ACHN (cell line): ENCODE results near the gene CYTH2.
"Not testable (repeated sequence)": the region's sequence is repeated elsewhere in the genome, so short reads cannot be mapped to it uniquely, and the experiment has no call there.

Source experiments
- DNase-seq: peaks from one replicate; pipeline ENCODE4 v3.0.0-alpha.2; 2015
- in situ Hi-C: cut with HindIII; loops from 2 replicates; pipeline ENCODE4 v1.10.0; 2017; ENCODE audit warnings: low sequenced_read_pairs, low pct_ligation_motif_present, low pct_unique_long_range_greater_than_20kb

The CYTH2 gene

DNA sequence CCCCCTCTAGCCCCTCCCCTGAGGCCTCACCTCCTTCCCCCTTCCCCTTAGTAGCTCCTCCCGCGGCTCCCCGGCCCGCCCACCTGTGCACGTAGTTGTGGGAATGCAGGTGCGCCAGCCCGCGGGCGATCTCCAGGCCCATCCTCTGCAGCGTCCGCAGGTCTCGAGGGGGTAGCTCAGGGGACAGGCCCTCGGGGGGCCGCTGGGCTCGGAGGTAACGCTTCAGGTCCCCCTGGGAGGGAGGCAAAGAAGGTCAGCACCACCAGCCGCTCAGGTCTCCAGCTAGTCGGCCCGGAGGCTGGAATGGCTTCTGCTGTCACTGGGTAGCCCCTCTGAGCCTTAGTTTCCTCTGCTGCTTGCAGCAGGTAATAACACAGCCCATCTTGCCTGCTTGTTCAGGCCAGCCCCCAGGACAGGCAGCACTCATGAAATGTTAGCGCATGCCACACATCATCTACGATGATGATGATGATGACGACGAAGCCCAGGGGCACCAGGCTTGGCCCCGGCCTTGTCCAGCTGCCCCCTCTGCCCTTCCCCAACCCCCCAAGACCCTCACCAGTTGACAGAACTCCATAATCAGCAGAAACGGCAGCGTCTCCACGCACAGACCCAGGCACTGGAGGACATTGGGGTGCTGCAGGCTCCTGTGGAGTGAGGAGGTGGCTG lies 33.3 kb downstream of the CYTH2 start:
- DNase-seq: no peak
- in situ Hi-C loops: no loop called here

- DNase-seq: peak; percentile 67
- in situ Hi-C loops: no loop called here
These were observed 37.1 kb downstream of the CYTH2 start for GRCh38 chr19:48506138-48506733.

DNA sequence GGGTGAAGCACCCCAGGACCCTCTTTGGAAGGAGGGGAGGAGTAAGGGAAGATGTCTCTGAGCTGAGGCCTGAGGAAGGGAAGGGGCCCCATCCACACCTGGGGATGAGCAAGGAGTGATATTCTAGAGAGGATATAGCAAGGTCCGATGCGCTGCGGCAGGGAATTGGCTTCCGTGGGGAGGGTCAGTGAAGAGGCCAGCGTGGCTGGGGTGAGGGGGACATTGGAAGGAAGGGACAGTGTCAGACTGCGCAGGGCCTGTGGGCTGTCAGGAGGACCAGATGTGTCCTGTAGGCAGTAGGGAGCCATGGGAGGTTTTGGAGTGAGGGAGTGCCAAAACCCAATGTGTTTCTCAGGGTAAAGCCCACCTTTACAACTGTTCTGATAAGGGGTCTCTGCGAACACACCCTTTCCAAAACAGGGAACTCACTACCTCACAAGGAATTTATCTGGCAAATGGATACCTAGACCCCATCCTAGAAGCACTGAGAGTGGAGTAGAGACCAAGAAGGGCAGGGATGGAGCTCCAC lies 38.8 kb downstream of the CYTH2 start:
- in situ Hi-C loops: no loop called here
- DNase-seq: no peak

DNA sequence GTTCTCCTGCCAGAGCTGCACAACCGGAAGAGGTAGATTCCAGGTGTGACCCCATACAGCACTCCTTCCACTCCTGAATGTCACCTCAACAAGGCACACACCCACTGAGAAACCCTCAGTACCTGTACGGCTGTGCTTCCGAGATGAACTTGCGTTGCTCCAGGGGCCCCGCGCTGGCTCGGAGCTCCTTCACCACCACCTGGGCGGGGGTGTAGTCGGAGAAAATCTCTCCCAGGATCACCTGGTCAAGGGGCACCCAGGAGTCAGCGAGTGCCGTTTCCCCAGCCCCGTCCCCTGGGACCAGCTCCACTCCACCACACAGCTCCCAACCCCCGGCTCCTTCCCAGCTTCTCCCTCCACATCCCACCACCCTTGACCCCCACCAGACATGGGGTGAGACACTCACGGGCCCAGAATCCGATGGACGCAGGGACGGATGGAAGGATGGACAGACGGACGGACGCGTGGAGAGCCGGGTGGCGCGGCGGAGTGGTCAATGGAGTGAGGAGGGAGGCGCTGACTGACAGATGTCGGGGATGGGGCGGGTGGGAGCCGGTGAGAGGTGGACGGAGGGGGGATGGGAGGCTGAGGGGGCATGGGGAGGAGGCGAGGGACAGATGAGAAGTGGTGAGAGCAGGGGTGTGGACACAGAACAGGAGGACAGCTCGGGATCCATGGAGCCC lies 39.7 kb downstream of the CYTH2 start:
- DNase-seq: no peak
- in situ Hi-C loops: no loop called here

DNA sequence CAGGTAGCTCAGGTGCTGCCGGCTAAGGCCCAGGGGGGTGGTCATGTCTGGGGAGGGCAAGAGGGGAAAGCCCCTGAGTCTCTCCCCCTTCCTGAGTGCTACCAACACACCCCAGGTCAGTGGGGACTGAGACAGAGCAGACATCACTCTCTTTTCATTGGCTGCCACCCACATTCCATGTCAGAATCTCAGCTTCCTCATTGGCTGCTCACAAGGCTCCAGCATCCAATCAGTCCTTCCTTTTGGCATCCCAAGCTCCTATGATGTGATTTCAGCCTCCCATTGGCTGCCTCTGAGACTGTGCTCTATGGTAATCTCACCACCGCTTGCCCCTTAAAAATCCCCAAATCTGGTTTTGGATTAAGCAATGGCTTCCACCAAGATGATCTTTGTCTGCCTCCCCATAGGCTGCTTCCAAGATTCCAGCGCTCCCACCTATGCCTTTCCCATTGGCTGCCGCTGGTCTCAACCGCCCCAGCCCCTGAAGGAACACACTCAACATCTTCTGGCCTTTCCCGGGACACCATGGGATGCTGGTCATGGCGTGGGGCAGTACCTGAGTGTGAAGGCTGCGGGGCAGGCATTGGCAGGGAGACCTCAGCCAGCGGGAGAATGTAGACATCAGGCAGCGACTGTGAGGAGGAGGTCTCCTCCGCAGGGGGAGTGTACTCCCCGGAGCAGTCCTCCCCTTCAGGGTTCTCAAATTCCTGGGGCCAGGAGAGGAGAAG lies 40.5 kb downstream of the CYTH2 start:
- DNase-seq: no peak
- in situ Hi-C loops: no loop called here

DNA sequence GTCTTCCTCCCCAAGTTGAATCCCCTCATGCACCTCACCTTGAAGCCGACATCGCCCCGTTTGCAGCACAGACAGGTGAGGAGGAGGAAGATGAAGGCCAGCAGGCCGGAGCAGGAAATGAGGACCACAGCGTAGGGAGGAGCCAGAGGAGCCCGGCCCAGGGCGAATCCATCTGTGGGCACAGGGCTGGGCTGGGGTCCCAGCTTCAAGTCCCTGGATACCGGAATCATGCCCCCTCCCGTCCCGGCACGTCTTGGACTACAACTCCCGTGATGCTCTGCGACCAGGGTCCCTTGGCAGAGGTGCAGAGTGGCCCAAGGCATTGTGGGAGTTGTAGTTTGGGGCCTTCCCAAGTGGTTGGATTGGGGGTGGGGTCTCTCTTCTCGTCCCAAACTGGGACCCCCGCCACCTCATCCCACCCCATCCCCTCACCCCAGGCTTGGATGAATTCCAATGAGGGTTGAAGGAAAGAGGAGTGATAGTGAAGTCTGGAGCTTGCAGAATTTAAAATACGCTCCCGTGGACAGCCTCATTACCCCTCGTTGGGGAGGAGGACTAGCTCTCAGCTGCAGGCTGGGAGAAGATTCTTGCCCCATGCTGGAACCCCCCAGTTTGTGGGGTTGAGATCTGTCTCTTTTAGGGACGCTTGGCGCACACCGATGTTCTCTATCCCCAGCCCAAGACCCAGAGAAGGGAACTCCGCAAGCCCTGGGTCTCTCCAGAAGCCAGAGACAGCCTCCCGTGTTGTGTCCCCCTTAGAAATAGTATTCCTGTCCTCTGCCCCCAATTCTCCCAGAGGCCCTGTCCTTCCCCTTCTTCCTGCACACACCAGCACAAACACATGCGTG lies 41.5 kb downstream of the CYTH2 start:
- in situ Hi-C loops: no loop called here
- DNase-seq: peak; percentile 42

DNA sequence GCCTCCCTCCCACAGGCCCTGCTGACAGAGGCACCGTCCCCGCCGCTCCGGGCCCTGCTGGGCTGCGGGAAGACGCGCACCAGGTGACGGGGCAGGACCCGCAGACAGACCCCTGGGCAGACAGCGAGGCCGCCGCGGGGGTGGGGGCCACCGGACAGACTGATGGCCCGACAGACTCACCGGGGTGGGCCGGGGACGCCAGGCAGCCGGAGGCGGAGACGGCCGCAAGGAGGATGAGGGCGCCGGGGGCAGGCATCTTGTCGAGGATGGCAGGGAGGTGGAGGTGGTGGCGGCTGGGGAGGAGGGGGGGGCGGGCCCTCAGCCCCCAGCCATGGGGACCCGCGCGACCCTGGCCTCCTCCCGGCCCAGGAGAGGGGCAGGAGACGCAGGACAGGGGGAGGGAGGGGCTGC lies 42.2 kb downstream of the CYTH2 start:
- DNase-seq: no peak
- in situ Hi-C loops: no loop called here

DNA sequence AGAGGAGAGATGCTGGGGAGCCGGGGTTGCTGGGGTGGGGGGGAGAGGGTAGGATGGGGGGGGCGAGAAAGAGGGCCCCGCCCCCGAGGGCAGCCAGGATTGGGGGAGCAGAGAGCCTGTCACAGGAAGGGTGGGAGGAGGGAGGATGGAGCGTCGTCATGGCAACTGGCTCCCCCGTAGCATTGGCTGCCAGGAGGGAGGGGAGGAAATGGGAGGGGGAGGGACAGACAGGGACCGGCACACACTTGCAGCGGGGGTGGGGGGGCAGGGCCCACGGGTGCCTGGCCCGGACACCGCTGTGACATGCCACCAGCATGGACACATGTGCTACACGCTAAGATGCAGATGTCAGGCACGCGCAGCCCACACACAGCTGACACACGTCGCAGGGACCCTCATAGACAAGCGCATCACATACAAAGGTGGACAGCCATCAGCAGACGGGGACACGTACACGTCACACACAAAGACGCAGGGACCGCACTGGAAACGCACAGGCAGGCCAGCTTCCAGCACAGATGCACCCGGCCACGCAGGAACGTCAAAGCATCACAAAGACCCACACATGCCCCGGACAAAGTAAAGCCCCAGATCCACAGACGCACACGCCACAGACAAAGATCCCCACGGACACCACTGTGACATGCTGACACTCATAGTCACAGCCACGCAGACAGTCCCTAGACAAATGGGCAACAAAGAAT lies 42.8 kb downstream of the CYTH2 start, which contains the start of gene LMTK3:
Gene LMTK3 (minus strand): TSS at position 36 of the 704 bp plus-strand sequence. CDS start 259 bp downstream, outside the sequence.
- DNase-seq: no peak
- in situ Hi-C loops: no loop called here

DNA sequence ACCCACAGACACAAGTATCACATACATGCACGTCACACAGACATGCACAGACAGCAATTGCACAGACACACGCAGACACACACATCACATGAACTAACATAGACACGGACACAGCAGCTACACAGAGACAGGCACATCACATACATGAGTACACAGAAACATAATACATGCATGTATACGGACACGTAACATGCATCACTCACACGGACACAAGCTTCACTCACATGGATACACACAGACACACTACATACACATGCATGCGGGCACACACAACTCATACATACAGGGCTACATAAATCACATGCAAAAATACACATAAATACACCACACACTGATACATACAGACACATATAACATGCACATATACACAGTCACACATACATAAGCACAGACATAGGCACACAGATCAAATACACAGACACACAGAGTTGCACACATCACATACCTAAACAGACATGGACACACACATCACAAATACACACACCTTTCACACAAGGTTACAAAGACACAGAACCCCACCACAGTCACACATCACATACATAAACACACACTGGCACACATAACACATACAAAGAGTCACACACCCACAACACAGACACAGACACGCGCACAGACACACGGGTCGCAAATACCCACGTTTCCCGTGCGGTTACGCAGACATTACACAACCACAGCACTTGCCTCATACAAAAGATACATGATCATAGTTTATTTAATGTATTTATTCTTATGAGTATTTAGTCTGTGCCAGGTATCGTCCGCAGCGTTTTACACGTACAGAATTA lies 43.5 kb downstream of the CYTH2 start:
- no peak for DNase-seq

GRCh38 chr19:48513289-48514122 lies 44.3 kb downstream of the CYTH2 start:
- in situ Hi-C loops: no loop called here

More for the DNA sequence above, 43.5 kb downstream of the CYTH2 start:
- in situ Hi-C loops: no loop called here

GRCh38 chr19:48514123-48514458 lies 44.9 kb downstream of the CYTH2 start:
- no peak for DNase-seq
- in situ Hi-C loops: no loop called here

More at GRCh38 chr19:48513289-48514122, 44.3 kb downstream of the CYTH2 start:
- DNase-seq: peak; percentile 77

- in situ Hi-C loops: no loop called here
- no peak for DNase-seq
These were observed 47.4 kb downstream of the CYTH2 start for GRCh38 chr19:48516536-48516935.

DNA sequence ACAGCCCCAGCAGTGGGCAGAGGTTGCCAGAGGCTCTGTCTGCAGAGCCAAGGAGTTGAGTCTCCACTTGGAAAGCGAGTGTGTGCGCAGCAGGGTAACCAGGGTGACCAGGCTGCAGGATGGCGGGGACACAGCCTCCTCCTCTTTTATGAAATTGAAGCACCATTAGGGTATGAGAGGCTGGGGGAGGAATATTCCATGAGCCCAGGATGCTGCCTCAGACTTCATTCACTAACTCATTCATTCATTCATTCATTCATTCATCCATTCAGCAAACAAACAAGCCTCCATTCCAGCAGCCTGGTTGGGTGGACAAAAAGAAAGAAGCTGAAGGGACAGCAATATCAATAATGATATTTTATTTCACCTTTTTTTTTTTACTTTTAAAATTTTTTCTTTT lies 49.0 kb downstream of the CYTH2 start:
- in situ Hi-C loops: no loop called here
- DNase-seq: no peak

DNA sequence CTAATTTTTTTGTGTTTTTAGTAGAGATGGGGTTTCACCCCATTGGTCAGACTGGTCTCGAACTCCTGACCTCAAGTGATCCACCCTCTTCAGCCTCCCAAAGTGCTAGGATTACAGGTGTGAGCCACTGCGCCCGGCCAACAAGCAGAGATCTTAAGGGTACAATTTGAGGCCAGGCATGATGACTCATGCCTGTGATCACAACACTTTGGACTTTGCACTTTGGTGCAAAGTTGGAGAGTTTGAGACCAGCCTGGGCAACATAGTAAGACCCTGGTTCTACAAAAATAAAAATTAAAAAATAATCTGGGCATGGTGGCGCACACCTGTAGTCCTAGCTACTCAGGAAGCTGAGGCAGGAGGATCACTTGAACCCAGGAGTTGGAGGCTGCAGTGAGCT lies 50.3 kb downstream of the CYTH2 start:
- DNase-seq, in situ Hi-C loops: not testable (repeated sequence)

DNA sequence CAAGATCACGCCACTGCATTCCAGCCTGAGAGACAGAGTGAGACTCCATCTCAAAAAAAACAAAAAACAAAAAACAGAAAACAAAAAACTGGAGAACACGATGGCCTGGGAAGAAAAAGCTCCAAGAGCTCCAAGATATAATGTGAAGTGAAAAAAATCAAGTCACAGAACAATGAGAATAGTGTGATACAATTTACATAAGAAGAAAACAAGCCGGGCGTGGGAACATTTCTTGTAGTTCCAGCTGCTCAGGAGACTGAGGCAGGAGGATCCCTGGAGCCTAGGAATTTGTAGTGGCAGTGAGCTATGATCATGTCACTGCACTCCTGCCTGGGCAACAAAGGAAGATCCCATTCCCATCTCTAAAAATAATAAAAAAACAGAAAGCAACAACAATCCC lies 51.0 kb downstream of the CYTH2 start:
- in situ Hi-C loops: no loop called here
- DNase-seq: no peak

DNA sequence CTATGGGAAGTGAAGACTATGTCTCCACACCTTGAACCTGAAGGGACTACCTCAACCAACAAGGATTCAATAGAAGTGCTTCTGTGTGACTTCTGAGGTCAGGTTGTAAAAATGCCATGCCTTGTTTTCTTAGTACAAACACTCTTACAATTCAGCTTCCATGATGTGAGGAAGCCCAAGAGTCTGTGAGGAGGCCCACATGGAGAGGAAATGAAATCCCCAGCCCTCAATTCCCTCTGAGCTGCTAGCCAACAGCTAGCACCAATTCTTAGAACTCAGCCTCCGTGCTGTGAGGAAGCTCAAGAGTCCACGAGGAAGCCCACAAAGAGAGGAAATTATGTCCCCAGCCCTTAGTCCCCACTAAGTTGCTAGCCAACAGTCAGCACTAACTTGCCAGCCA lies 55.1 kb downstream of the CYTH2 start:
- DNase-seq: no peak
- in situ Hi-C loops: no loop called here
